ENCODE measurements around the gene CCL14.
A peak's percentile ranks its signal among the peaks of the same experiment; 100 is the strongest.

Gene CCL14

GRCh38 chr17:35972066-35972465, 14.5 kb downstream of the CCL14 start:
- no peak for TF ChIP-seq CTCF (IDR thresholded peaks at IDR 0.05; ENCODE audit: low read depth, low read length)
- in situ Hi-C loops (cut with HindIII; ENCODE audit: low sequenced_read_pairs), result no loop called here
- DNase-seq (ENCODE audit: low read depth, low spot score), result no peak
- no peak overlapping the region for H3K4me3 ChIP-seq (ENCODE audit: low read depth, low read length)

GRCh38 chr17:35969558-35970380, 16.8 kb downstream of the CCL14 start:
- in situ Hi-C loops (cut with HindIII; ENCODE audit: low sequenced_read_pairs), result no loop called here
- peak; percentile 75 for TF ChIP-seq CTCF (IDR thresholded peaks at IDR 0.05; ENCODE audit: low read depth, low read length)
- H3K4me3 ChIP-seq (ENCODE audit: low read depth, low read length), result no peak overlapping the region
- DNase-seq (ENCODE audit: low read depth, low spot score), result peak; percentile 79

GRCh38 chr17:35968520-35969054, 17.9 kb downstream of the CCL14 start:
- in situ Hi-C loops (cut with HindIII; ENCODE audit: low sequenced_read_pairs), result no loop called here
- DNase-seq (ENCODE audit: low read depth, low spot score), result no peak
- no peak overlapping the region for H3K4me3 ChIP-seq (ENCODE audit: low read depth, low read length)
- no peak for TF ChIP-seq CTCF (IDR thresholded peaks at IDR 0.05; ENCODE audit: low read depth, low read length)

- no peak for TF ChIP-seq CTCF (IDR thresholded peaks at IDR 0.05; ENCODE audit: low read depth, low read length)
- H3K4me3 ChIP-seq (ENCODE audit: low read depth, low read length), result no peak overlapping the region
- in situ Hi-C loops (cut with HindIII; ENCODE audit: low sequenced_read_pairs), result no loop called here
- no peak for DNase-seq (ENCODE audit: low read depth, low spot score)
Measured at GRCh38 chr17:35965272-35965671, 21.3 kb downstream of the CCL14 start.

GRCh38 chr17:35963663-35964062, 22.9 kb downstream of the CCL14 start:
- no peak overlapping the region for H3K4me3 ChIP-seq (ENCODE audit: low read depth, low read length)
- in situ Hi-C loops (cut with HindIII; ENCODE audit: low sequenced_read_pairs), result no loop called here
- no peak for DNase-seq (ENCODE audit: low read depth, low spot score)
- no peak for TF ChIP-seq CTCF (IDR thresholded peaks at IDR 0.05; ENCODE audit: low read depth, low read length)

GRCh38 chr17:35953720-35954119, 32.8 kb downstream of the CCL14 start:
- H3K4me3 ChIP-seq (ENCODE audit: low read depth, low read length), result no peak overlapping the region
- in situ Hi-C loops (cut with HindIII; ENCODE audit: low sequenced_read_pairs), result no loop called here
- TF ChIP-seq CTCF (IDR thresholded peaks at IDR 0.05; ENCODE audit: low read depth, low read length), result no peak
- DNase-seq (ENCODE audit: low read depth, low spot score), result no peak
